Thyroid gland (tissue), 4 donors: ENCODE measurements around the gene CELF4.

Experiments used
- CTCF ChIP-seq, 6 experiments: fragments of 200-600 bp in 3 of 6; fragments of 450-650 bp in 3 of 6; sonication (generic) in 3 of 6; IDR thresholded peaks; one replicate each; pipeline ENCODE4 v1.5.1; 2016 to 2019; ENCODE audit warnings: antibody characterized with exemption in 6 of 6, mild to moderate bottlenecking in 2 of 6, inconsistent platforms in 1 of 6, moderate library complexity in 1 of 6
- POLR2A ChIP-seq, 2 donors: fragments of 450-650 bp; IDR thresholded peaks; one replicate each; pipeline ENCODE4 v1.6.1; 2017; ENCODE audit warnings: antibody characterized with exemption in 2 of 2, mild to moderate bottlenecking in 2 of 2, moderate library complexity in 1 of 2

- TF ChIP-seq POLR2A (IDR thresholded peaks at IDR 0.05) = no peak
- TF ChIP-seq CTCF (IDR thresholded peaks at IDR 0.05) = peak in 3 of 6 experiments; percentile 18 to 24 (median 18)
Measured at GRCh38 chr18:37476182-37476581, 89.4 kb downstream of the CELF4 start.
